HG03469 (cell line): ENCODE data around the gene GNAI1.

Source experiments
- ATAC-seq: cut with Tn5 transposase; IDR thresholded peaks from one replicate; pipeline ENCODE4 v1.9.1; 2021; ENCODE audit warnings: mild to moderate bottlenecking, moderate library complexity, moderate number of reproducible peaks; ENCODE audit not compliant: unreplicated experiment

GNAI1 gene

GRCh38 chr7:80131675-80132435, 2.8 kb upstream of the GNAI1 start:
- no peak for ATAC-seq

- ATAC-seq = no peak
Observed at GRCh38 chr7:80132594-80132993, 2.0 kb upstream of the GNAI1 start.

- ATAC-seq = no peak
Observed at GRCh38 chr7:80133361-80134114, 1.1 kb upstream of the GNAI1 start.

GRCh38 chr7:80134115-80134535, 506 bp upstream of the GNAI1 start:
- no peak for ATAC-seq

GRCh38 chr7:80135309-80136104, 876 bp downstream of the GNAI1 start:
- no peak for ATAC-seq

- ATAC-seq = no peak
Observed at GRCh38 chr7:80136261-80137055, 1.8 kb downstream of the GNAI1 start.

GRCh38 chr7:80137410-80137809, 2.8 kb downstream of the GNAI1 start:
- ATAC-seq = no peak

- no peak for ATAC-seq
Observed at GRCh38 chr7:80139236-80139635, 4.6 kb downstream of the GNAI1 start.

GRCh38 chr7:80140388-80140787, 5.8 kb downstream of the GNAI1 start:
- no peak for ATAC-seq

- no peak for ATAC-seq
Observed at GRCh38 chr7:80141376-80141775, 6.7 kb downstream of the GNAI1 start.

GRCh38 chr7:80142853-80143580, 8.4 kb downstream of the GNAI1 start:
- ATAC-seq = no peak

- ATAC-seq = no peak
Observed at GRCh38 chr7:80145780-80146422, 11.3 kb downstream of the GNAI1 start.

GRCh38 chr7:80146545-80147182, 12.0 kb downstream of the GNAI1 start:
- ATAC-seq = no peak

GRCh38 chr7:80147543-80148391, 13.1 kb downstream of the GNAI1 start:
- no peak for ATAC-seq

- no peak for ATAC-seq
Observed at GRCh38 chr7:80150611-80151273, 16.1 kb downstream of the GNAI1 start.

GRCh38 chr7:80151274-80151665, 16.6 kb downstream of the GNAI1 start:
- no peak for ATAC-seq

GRCh38 chr7:80153446-80153845, 18.8 kb downstream of the GNAI1 start:
- no peak for ATAC-seq
